HepG2 (cell line): ENCODE data around the gene SND1. TPM values are rescaled to one million over a fixed set of nuclear protein-coding genes. Genes with fewer than 3 reads are reported as not detected.

Experiments used
- ATAC-seq: fragments of 200-7000 bp; cut with Tn5 transposase; 3 replicates; pipeline ENCODE4 v1.9.1; 2020; ENCODE audit warnings: mild to moderate bottlenecking, moderate library complexity
- BruUV-seq: library from RNA; stranded (reverse); fragments of 400-500 nt; replicated peaks from 2 replicates; lab custom pipeline; 2021; lab: Mats Ljungman, UMichigan
- CTCF ChIA-PET: fragments of 300-600 bp; formaldehyde crosslinking; extraction: SDS; loops from one replicate; lab custom pipeline; 2021; ENCODE audit warnings: low total read pairs, inconsistent platforms, low intra/inter-chr PET ratio; lab: Yijun Ruan, JAX
- POLR2A ChIA-PET: fragments of 350-600 bp; sonication (Branson Sonifier 250); formaldehyde crosslinking; loops from one replicate; lab custom pipeline; 2020; ENCODE audit warnings: antibody characterized with exemption, inconsistent platforms; lab: Yijun Ruan, JAX
- DNase-seq: peaks from one replicate; pipeline ENCODE4 v3.0.0-alpha.2; 2015; ENCODE audit warnings: low spot score
- FAIRE-seq: peaks from 3 replicates; lab custom pipeline; 2011; peaks lifted over from hg19 to GRCh38; lab: Jason Lieb, UNC
- H2AFZ ChIP-seq: one replicate; pipeline ENCODE4 v1.6.1; 2011; ENCODE audit warnings: low read length, inconsistent platforms
- H3K27ac ChIP-seq: fragments of 300-600 bp; 3 replicates; pipeline ENCODE4 v1.8.0; 2011; ENCODE audit warnings: mixed run types, mild to moderate bottlenecking, mixed read lengths, low read length, inconsistent platforms; ENCODE audit not compliant: insufficient read depth; ENCODE audit errors: extremely low read length
- H3K27me3 ChIP-seq, 2 experiments: fragments of 200-600 bp in 1 of 2; 2 replicates in 1 of 2; 3 replicates in 1 of 2; pipeline versions ENCODE4 v1.6.0 to v1.8.0; 2011; ENCODE audit warnings: low read length in 2 of 2, mild to moderate bottlenecking in 2 of 2, moderate library complexity in 2 of 2, inconsistent platforms in 1 of 2; ENCODE audit not compliant: insufficient read depth in 2 of 2, control insufficient read depth in 1 of 2
- H3K36me3 ChIP-seq, 2 experiments: fragments of 200-600 bp in 1 of 2; replicated peaks in 1 of 2; 2 replicates in 1 of 2; 3 replicates in 1 of 2; pipeline versions ENCODE4 v1.5.1 to v1.8.0; 2011; ENCODE audit warnings: low read length in 2 of 2, inconsistent platforms in 1 of 2; ENCODE audit not compliant: insufficient read depth in 2 of 2, control insufficient read depth in 1 of 2
- H3K4me1 ChIP-seq: 2 replicates; pipeline ENCODE4 v1.5.1; 2012; ENCODE audit warnings: low read length, inconsistent platforms; ENCODE audit not compliant: insufficient read depth
- H3K4me2 ChIP-seq: 2 replicates; pipeline ENCODE4 v1.6.0; 2011; ENCODE audit warnings: low read depth, low read length, inconsistent platforms
- H3K4me3 ChIP-seq, 3 experiments: fragments of 200-600 bp in 1 of 3; sonication (generic), shearing (Covaris generic) in 1 of 3; replicated peaks in 1 of 3; 2 replicates each; pipeline ENCODE4 v1.5.1; 2011 to 2016; ENCODE audit warnings: low read length in 3 of 3, inconsistent platforms in 2 of 3, low read depth in 2 of 3, mild to moderate bottlenecking in 2 of 3, control low read depth in 1 of 3, mixed read lengths in 1 of 3; ENCODE audit not compliant: insufficient read depth in 1 of 3
- H3K79me2 ChIP-seq: one replicate; pipeline ENCODE4 v1.6.1; 2011; ENCODE audit warnings: low read length, inconsistent platforms; ENCODE audit not compliant: insufficient read depth
- H3K9ac ChIP-seq: 2 replicates; pipeline ENCODE4 v1.6.0; 2011; ENCODE audit warnings: mild to moderate bottlenecking, low read depth, low read length, inconsistent platforms; ENCODE audit not compliant: insufficient read depth
- H3K9me3 ChIP-seq: 2 replicates; pipeline ENCODE4 v1.5.1; 2012; ENCODE audit warnings: mild to moderate bottlenecking, low read length
- H4K20me1 ChIP-seq: 2 replicates; pipeline ENCODE4 v1.6.0; 2011; ENCODE audit warnings: inconsistent platforms, mild to moderate bottlenecking, low read length, moderate library complexity; ENCODE audit not compliant: insufficient read depth
- CEBPG ChIP-seq: IDR thresholded peaks from 2 replicates; pipeline ENCODE4 v1.6.1; 2016
- DMAP1 ChIP-seq: IDR thresholded peaks from 2 replicates; pipeline ENCODE4 v1.6.1; 2016
- GATAD2A ChIP-seq: IDR thresholded peaks from 2 replicates; pipeline ENCODE4 v1.6.1; 2016
- RFX1 ChIP-seq: fragments of 450-650 bp; IDR thresholded peaks from 2 replicates; pipeline ENCODE4 v1.6.1; 2017
- SOX5 ChIP-seq: IDR thresholded peaks from 2 replicates; pipeline ENCODE4 v1.6.1; 2016; ENCODE audit warnings: borderline replicate concordance
- ZNF264 ChIP-seq: sonication (generic); formaldehyde crosslinking; IDR thresholded peaks from 2 replicates; pipeline ENCODE4 v1.4.0; 2020; ENCODE audit warnings: missing genetic modification reagents
- ZNF782 ChIP-seq: sonication (generic); formaldehyde crosslinking; IDR thresholded peaks from 2 replicates; pipeline ENCODE4 v1.4.0; 2020; ENCODE audit warnings: missing genetic modification reagents, mild to moderate bottlenecking, borderline replicate concordance
- WGBS: methylation state at CpG from one replicate; pipeline ENCODE4 v1.1.6; 2017; ENCODE audit warnings: low lambda C conversion rate; 5-methylcytosine and 5-hydroxymethylcytosine counted together
- in situ Hi-C: cut with HindIII; loops from 2 replicates; pipeline ENCODE4 v1.10.0; 2017; ENCODE audit warnings: low pct_unique_long_range_greater_than_20kb; ENCODE audit not compliant: extremely low pct_ligation_motif_present
- intact Hi-C: fragments of 100-400 bp; cut with micrococcal nuclease; formaldehyde crosslinking; loops from one replicate; pipeline ENCODE4 v1.10.0; 2022; ENCODE audit not compliant: unreplicated experiment
- polyA plus RNA-seq, 8 experiments: library from polyadenylated mRNA; depleted of rRNA in 3 of 8; stranded (reverse) in 7 of 8; unstranded in 1 of 8; fragments of >200 nt; fragmentation: Illumina TruSeq in 4 of 8; extraction: Trizol in 4 of 8; gene quantifications; 2 replicates each; pipeline versions ENCODE4 v1.2.1 to v1.2.3, GENCODE V29; 2011 to 2016; ENCODE audit warnings: low read depth in 4 of 8, missing spikeins in 1 of 8, mixed read lengths in 1 of 8; ENCODE audit not compliant: insufficient read depth in 1 of 8
- total RNA-seq, 5 experiments: library from RNA; depleted of rRNA; stranded (reverse); fragments of >200 nt; fragmentation: Illumina TruSeq; extraction: Trizol; gene quantifications; 2 replicates each; pipeline ENCODE4 v1.2.3, GENCODE V29; 2016; ENCODE audit warnings: low read depth in 1 of 5

The SND1 gene
- total and polyA plus RNA-seq, 2 of the 13 experiments (the other 11 are each of a cell fraction or from before 2014, with no cell fraction given), result 110 to 182 TPM

- Histone ChIP-seq H3K36me3 (peaks cover 3 to 15% of the 10 kb centered on the region in 2 experiments; a peak in 3 of 5 replicates), H3K27ac (no peak overlapping the region), H3K79me2 (peaks cover 13% of the 10 kb centered on the region), H3K4me3 (no peak overlapping the region)
- TF ChIP-seq DMAP1, result no peak
- TF ChIP-seq GATAD2A (CRISPR knock-in tag), result no peak
- no peak for TF ChIP-seq ZNF782 (CRISPR knock-in tag)
- no peak for TF ChIP-seq SOX5 (CRISPR knock-in tag)
- TF ChIP-seq, all 625 proteins: peak for 0
- no peak overlapping the region for H3K4me2 ChIP-seq
- no peaks in the 10 kb centered on the region for H3K9me3 ChIP-seq
- H3K9ac ChIP-seq, result no peak overlapping the region
- H3K4me1 ChIP-seq, result peaks cover 6% of the 10 kb centered on the region; the same call in 1 of the 2 replicates
- ChIA-PET CTCF (no interaction called here), POLR2A (no interaction called here)
- FAIRE-seq, result no peak
- WGBS, result 95% methylated on average over 1 of the region's 1 CpG
- intact Hi-C loops, result no loop called here
- no peak overlapping the region for H2AFZ ChIP-seq
- no peak for DNase-seq
- H3K27me3 ChIP-seq, result no peaks in the 10 kb centered on the region
- no peaks in the 10 kb centered on the region; the same call in 1 of the 2 replicates for H4K20me1 ChIP-seq
- no peak for ATAC-seq
- in situ Hi-C loops, result no loop called here
- no TSS peak for BruUV-seq
These were observed 128.5 kb downstream of the SND1 start for GRCh38 chr7:127780489-127780888.

GRCh38 chr7:127781081-127781480 lies 129.1 kb downstream of the SND1 start:
- Histone ChIP-seq H3K27ac (no peak overlapping the region), H3K27me3 (no peaks in the 10 kb centered on the region), H3K4me1 (peaks cover 6% of the 10 kb centered on the region; the same call in 1 of the 2 replicates), H3K9me3 (no peaks in the 10 kb centered on the region), H3K4me2 (no peak overlapping the region), H2AFZ (no peak overlapping the region), H3K9ac (no peak overlapping the region), H4K20me1 (no peaks in the 10 kb centered on the region; the same call in 1 of the 2 replicates), H3K79me2 (peaks cover 11% of the 10 kb centered on the region), H3K4me3 (no peak overlapping the region), H3K36me3 (peaks cover 3 to 15% of the 10 kb centered on the region in 2 experiments; a peak in 3 of 5 replicates)
- no TSS peak for BruUV-seq
- TF ChIP-seq ZNF264 (CRISPR knock-in tag), result no peak
- TF ChIP-seq CEBPG (CRISPR knock-in tag), result no peak
- no peak for TF ChIP-seq RFX1
- FAIRE-seq (no peak), ATAC-seq (no peak), DNase-seq (no peak)
- in situ Hi-C loops (no loop called here), intact Hi-C loops (no loop called here)
- ChIA-PET POLR2A (no interaction called here), CTCF (no interaction called here)
- WGBS, result 75% methylated on average over 4 of the region's 4 CpGs
